Stimulated activated CD4-positive, alpha-beta T cell treated with anti-CD3 and anti-CD28 coated beads, Interleukin-1b, Interleukin-23, amount 100 ng/mL, for 1 hour (primary cell): ENCODE results near the gene DAAM2.

Source experiments
- DNase-seq, 2 donors: peaks; one replicate each; pipeline ENCODE4 v3.0.0-alpha.2; 2020; ENCODE audit warnings: low read depth in 2 of 2

DAAM2 gene

GRCh38 chr6:39909701-39910100 is 117.5 kb downstream of the DAAM2 start:
- no peak for DNase-seq

DNA sequence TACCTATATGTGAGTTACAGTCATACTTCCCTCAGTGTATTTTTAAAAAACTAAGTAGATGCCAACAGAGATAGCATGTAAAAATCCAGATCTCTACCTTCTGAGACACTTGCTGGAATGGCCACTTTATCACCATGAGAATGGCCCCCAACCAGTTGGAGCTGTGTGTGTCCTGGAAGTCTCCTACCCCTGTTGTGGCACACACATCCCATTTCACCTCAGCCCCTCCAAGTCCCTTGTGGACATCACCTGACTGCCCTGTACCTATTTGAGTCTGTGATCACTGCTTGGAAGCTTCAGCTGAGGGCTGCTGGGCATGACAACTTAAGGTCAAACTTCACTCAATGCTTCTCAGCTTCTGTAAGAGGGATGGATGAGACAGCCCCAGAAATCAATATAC is 118.0 kb downstream of the DAAM2 start:
- DNase-seq, result no peak

DNA sequence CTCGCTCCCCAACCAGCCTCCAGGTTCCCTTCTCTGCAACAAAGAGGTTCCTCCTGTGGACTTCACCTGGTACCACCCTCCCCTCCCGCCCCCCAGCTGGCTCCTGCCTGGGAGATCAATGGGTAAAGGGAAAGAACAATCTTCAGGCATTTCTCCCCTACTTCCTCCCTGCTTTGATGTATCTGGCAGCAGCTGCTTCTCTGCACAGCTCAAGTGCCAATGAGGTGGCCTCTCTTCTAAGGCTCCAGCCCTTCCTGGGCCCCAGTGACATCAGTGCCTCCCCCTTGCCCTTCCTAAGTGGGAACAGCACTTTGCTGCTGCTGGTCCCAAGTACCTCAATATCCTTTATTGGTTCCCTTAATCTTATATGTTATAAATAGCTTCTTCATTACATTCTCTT is 118.6 kb downstream of the DAAM2 start:
- DNase-seq, result no peak

- no peak for DNase-seq
Measured at GRCh38 chr6:39911513-39912125, 119.4 kb downstream of the DAAM2 start.

DNA sequence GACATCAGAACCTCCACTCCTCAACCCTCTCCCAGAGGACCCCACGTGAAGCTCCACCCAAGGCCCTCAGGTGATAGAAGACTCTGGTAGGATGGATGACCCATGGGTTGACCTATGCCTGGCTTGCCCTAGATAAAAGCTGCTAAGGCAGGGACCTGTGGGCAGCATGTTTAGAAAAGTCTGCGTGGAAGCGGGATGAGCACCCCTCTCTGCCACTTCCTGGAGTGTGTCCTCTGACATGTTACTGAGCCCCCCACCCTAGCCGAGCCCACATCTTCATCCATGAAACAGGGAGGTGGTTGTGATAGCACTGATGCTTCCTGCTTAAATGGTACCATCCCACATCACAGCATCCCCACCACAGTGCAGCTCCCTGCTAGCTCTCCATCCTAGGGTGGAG is 120.3 kb downstream of the DAAM2 start:
- DNase-seq, result no peak

GRCh38 chr6:39913391-39913916 is 121.3 kb downstream of the DAAM2 start:
- DNase-seq, result no peak

DNA sequence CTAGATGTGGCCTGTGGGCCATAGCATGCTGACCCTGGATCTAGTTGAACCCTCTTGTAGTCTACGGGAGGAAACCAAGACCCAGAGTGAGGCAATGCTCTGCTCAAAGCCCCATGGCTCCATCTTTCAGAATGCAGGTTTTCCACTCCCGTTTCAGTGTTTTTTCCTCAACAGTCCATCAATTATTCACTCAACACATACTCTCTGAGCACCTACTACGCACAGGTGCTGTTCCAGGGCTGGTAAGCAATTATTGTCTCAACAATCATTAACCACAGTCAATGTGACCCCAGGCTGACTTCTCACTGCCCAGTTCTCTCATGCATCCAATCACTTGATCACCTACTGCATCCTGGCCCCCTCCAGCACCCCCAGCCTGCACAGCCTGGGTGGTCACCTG is 122.1 kb downstream of the DAAM2 start:
- no peak for DNase-seq

- no peak for DNase-seq
Measured at GRCh38 chr6:39915866-39916265, 123.7 kb downstream of the DAAM2 start.

GRCh38 chr6:39917329-39917728 is 125.2 kb downstream of the DAAM2 start:
- no peak for DNase-seq

DNA sequence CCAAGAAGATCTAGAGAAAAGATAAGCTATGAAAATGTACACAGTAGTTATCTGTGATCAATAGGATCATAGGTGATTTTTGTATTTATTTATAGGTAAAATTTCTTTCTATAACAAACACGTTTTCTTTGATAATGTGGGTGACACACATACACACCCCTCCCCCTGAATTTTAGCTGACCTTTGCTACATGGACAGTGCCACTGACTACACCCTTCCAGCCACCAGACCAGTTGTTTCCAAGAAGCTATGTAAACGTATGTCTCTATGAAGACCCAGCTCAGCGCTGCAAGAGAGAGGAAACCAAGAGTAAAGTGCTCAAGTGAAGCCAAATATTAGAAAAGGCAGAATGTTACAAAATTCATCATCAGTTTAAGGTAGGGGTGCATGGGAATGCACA is 125.8 kb downstream of the DAAM2 start:
- no peak for DNase-seq

DNA sequence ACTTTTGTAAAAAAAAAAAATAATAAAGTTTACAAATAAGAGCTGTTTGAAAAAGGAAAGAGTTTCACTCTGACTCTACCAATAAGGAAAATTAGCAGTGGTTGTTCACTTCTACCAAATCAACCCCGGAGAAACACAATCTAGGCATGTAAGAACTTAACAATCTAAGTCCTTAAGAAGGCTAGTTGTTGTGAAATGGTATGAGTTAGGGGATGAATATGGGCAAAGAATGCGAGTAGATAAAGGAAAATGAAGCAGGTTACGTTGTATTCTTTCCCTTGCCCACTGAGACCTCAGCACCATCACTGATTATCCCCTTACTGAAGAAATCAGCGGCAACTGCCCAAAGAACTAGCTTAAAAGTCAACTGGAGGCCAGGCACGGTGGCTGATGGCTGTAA is 126.7 kb downstream of the DAAM2 start:
- no peak for DNase-seq

GRCh38 chr6:39920157-39920556 is 128.0 kb downstream of the DAAM2 start:
- no peak for DNase-seq

DNA sequence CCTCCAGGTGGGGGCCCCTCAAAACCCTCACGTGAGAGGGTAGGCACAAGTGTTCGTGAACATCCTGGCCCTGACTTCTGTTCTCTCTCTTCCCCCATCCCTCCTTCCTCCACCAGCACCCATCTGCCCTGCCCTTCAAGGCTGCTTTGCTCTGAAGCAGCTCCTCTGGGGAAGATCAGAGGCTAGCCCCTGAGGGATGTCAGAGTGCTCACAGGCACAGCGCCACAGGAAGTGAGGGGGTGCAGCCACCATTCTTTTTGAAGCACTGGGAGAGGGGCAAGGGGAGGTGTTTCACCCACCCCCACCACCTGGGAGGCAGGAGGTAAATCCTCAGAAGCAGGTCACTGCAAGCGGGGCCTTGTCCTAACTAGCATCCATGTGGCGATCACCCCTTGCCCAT is 130.6 kb downstream of the DAAM2 start:
- DNase-seq, result no peak

DNA sequence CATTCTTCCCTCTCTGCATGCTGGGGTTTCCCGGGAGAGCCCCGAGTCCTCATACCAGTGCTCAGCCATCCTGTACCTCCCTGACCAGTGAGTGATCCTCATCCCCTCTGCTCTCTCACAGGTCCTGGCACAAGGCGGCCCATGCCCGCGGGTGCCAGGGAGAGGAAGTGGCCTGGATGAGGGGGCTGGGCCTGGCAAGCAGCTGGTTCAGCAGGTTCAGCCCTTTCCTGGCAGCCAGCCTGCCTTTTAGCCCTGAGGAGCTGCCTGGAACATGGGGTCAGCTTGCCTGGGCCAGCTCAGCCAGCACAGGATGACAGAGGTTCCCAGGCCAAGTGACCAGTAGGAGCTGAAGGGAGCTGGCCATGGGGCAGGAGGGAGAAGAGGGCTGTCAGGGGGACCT is 131.2 kb downstream of the DAAM2 start:
- no peak for DNase-seq

DNA sequence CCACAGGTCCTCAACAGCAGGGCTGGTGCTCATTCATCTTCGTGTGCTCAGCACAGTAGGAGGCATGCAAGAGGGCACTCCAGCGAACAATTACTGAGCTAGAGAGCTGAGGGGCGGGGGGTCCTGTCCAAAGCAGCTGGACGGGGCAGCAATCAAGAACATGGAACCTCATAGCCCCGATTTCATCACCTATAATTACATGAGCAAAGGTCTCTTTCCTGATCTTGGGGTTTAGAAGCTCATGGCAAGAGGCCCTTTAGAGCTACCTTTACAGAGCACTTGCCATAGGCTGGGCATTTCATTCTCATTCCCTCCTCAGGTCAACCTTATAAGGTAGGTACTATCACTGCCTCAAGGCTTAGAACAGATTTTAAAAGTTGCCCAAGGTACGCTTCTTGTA is 131.7 kb downstream of the DAAM2 start:
- no peak for DNase-seq

- DNase-seq, result no peak
Measured at GRCh38 chr6:39924283-39924682, 132.1 kb downstream of the DAAM2 start.

GRCh38 chr6:39925191-39925930 is 133.2 kb downstream of the DAAM2 start:
- no peak for DNase-seq

GRCh38 chr6:39925931-39926290 is 133.7 kb downstream of the DAAM2 start:
- DNase-seq, result no peak

GRCh38 chr6:39926668-39927067 is 134.5 kb downstream of the DAAM2 start:
- no peak for DNase-seq

GRCh38 chr6:39927159-39927558 is 135.0 kb downstream of the DAAM2 start:
- DNase-seq, result no peak

- no peak for DNase-seq
Measured at GRCh38 chr6:39929039-39929732, 137.0 kb downstream of the DAAM2 start.

GRCh38 chr6:39929733-39930461 is 137.7 kb downstream of the DAAM2 start:
- no peak for DNase-seq
